Activated CD8-positive, alpha-beta memory T cell treated with anti-CD3 and anti-CD28 coated beads, Interleukin-2, amount 10 ng/mL, durations not matched to agents 7 days and 5 days (primary cell): ENCODE measurements around the gene MAD1L1. TPM values are rescaled to one million over a fixed set of nuclear protein-coding genes. Genes with fewer than 3 reads are reported as not detected.

Source experiments
- ATAC-seq: fragments of 150-1000 bp; cut with Tn5 transposase; one replicate; pipeline ENCODE4 v1.10.0; 2021; ENCODE audit warnings: moderate library complexity
- CTCF ChIA-PET: fragments of 350-600 bp; sonication (Branson Sonifier 250); formaldehyde crosslinking; loops from one replicate; lab custom pipeline; 2021; ENCODE audit warnings: antibody characterized with exemption; lab: Charles Lee
- DNase-seq: peaks from one replicate; pipeline ENCODE4 v3.0.0-alpha.2; 2020
- H3K27ac Mint-ChIP-seq: one replicate; pipeline ENCODE4 v1.8.0; 2021; ENCODE audit warnings: mild to moderate bottlenecking, mixed read lengths
- H3K27me3 Mint-ChIP-seq: one replicate; pipeline ENCODE4 v1.8.0; 2021; ENCODE audit warnings: mixed read lengths
- H3K36me3 Mint-ChIP-seq: one replicate; pipeline ENCODE4 v1.8.0; 2021; ENCODE audit warnings: mild to moderate bottlenecking, mixed read lengths
- H3K4me1 Mint-ChIP-seq: one replicate; pipeline ENCODE4 v1.8.0; 2021; ENCODE audit warnings: mixed read lengths
- H3K4me3 Mint-ChIP-seq: one replicate; pipeline ENCODE4 v1.8.0; 2021; ENCODE audit warnings: mild to moderate bottlenecking, moderate library complexity, mixed read lengths
- H3K9me3 Mint-ChIP-seq: one replicate; pipeline ENCODE4 v1.8.0; 2022; ENCODE audit warnings: low read depth, mixed read lengths
- total RNA-seq, 2 experiments: library from RNA; stranded (reverse); gene quantifications; one replicate each; pipeline ENCODE4 v1.2.3, GENCODE V29; 2021

Gene MAD1L1
- total RNA-seq, 2 experiments from 2014 or later = 60.0 to 97.7 TPM

DNA sequence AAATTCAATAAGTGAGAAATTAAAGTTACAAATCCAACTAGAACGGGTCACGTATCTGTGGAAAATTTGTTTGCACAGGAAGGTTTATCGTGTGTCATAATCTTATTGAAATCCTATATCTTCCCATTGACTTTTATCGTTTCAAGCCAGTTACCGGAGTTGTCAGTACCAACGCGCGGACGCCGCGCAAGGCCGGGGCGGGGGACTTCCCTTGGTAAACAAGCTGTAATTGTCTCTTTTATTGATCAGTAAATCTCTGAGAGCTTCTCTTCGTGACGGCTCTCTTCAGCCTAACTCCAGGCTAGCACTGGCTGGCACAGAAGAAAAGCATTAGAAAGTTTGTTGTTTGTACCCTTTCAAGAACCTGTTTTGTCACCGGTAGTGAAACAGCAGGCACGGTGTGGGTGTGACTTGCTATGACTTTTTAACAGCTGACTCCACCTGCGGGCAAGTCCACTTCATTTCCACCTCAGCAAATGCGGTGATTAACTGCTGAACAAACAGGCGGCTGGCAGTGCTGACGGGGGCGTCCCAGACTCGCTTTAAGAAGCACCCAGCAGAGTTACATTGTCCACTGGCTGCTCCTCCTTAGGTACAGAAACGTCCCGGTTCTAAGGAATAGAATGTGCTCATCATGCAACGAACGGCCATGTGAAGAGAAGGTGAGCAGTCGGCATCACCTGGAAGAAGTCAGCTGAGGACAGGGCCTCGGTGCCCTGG, 215.8 kb downstream of the MAD1L1 start:
- DNase-seq (no peak), ATAC-seq (no peak)
- CTCF ChIA-PET = no interaction called here
- H3K27me3 Mint-ChIP-seq = no peaks in the 10 kb centered on the region
- H3K4me1 Mint-ChIP-seq = peaks cover 3% of the 10 kb centered on the region
- no peak overlapping the region for H3K4me3 Mint-ChIP-seq
- no peaks in the 10 kb centered on the region for H3K36me3 Mint-ChIP-seq
- no peak overlapping the region for H3K27ac Mint-ChIP-seq
- H3K9me3 Mint-ChIP-seq = no peaks in the 10 kb centered on the region

DNA sequence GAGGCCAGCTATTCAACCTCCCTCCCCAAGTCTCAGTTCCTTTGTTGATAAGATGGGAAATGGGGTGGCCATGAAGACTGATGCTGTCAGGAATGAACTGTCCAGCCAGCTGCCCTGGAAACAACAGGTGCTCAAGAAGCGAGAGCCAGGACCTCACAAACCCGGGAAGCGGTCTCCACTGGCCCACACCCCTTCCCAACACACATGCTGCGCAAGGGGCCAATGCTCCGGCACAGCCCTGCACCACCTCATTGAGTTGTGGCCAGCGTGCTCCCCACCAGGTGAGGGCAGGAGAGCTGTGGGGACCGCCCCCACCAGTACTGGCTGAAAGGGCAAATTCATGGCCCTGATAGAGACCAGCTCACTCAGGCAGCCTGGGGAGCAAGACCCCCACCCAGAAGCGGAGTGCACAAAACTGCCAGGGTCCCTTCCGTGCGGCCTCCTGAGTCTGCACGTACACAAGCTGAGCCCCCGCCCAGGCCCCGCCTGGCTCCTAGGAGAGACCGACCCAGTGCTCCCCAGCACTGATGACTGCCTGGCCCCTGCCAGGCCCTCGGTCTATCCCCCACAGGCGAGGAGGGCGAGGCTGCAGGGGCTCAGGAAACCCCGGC, 216.6 kb downstream of the MAD1L1 start:
- no peak for DNase-seq
- no peak for ATAC-seq
- Mint-ChIP-seq H3K27ac (no peak overlapping the region), H3K36me3 (no peaks in the 10 kb centered on the region), H3K27me3 (no peaks in the 10 kb centered on the region), H3K4me1 (peaks cover 3% of the 10 kb centered on the region), H3K9me3 (no peaks in the 10 kb centered on the region), H3K4me3 (no peak overlapping the region)
- CTCF ChIA-PET = no interaction called here

- H3K4me1 Mint-ChIP-seq = peaks cover 3% of the 10 kb centered on the region
- ATAC-seq (no peak), DNase-seq (no peak)
- H3K27ac Mint-ChIP-seq = no peak overlapping the region
- no peaks in the 10 kb centered on the region for H3K27me3 Mint-ChIP-seq
- CTCF ChIA-PET = no interaction called here
- H3K4me3 Mint-ChIP-seq = no peak overlapping the region
- H3K9me3 Mint-ChIP-seq = no peaks in the 10 kb centered on the region
- no peaks in the 10 kb centered on the region for H3K36me3 Mint-ChIP-seq
These were observed 217.4 kb downstream of the MAD1L1 start for GRCh38 chr7:2015251-2015871.

DNA sequence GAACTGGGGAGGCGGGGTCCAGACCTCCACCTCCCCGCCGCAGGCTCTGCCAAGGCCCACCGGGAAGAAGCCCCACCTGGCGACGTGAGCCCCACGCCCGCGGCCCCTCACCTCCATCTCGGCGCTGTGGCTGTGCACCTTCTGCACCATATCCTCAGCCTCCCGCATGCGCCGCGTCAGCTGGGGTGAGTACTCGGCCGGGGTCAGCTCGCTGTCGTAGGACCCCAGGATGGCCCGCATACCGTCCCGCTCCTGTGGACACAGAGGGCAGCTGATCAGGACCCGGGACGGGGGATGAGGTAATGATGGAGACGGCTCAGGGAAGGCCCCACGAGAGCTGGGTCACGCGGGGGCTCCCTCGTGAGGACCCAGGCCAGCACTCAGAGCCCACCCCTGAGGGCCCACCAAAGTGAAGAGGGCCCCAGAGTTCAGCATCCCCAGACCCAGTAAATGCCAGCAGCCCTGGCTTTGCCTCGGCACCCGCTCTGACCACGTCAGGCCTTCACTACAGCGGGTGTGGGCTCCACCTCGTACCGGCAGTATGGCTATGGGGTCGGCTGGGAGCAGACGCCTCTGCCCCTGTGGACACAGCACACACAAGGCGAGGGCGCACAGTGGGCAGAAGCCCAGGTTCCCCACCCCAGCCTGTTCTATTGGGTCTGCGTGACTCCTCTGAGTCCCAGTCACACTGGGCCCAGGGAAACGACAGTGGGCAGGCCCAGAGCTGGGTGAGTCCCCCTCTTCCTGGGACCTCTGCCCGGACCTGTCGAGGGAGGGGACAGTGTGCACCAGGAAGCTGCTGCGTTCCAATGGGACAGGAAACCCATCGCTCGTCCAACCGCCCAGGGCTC, 218.1 kb downstream of the MAD1L1 start:
- CTCF ChIA-PET = no interaction called here

GRCh38 chr7:2013381-2014311, 219.1 kb downstream of the MAD1L1 start:
- Mint-ChIP-seq H3K9me3 (no peaks in the 10 kb centered on the region), H3K4me3 (no peak overlapping the region), H3K36me3 (no peaks in the 10 kb centered on the region), H3K27me3 (no peaks in the 10 kb centered on the region), H3K27ac (no peak overlapping the region), H3K4me1 (no peaks in the 10 kb centered on the region)
- no peak for DNase-seq
- no peak for ATAC-seq
- CTCF ChIA-PET = no interaction called here

More for the DNA sequence above, 218.1 kb downstream of the MAD1L1 start:
- Mint-ChIP-seq H3K9me3 (no peaks in the 10 kb centered on the region), H3K27me3 (no peaks in the 10 kb centered on the region), H3K4me3 (no peak overlapping the region), H3K36me3 (no peaks in the 10 kb centered on the region), H3K4me1 (no peaks in the 10 kb centered on the region), H3K27ac (no peak overlapping the region)
- ATAC-seq = no peak
- no peak for DNase-seq

DNA sequence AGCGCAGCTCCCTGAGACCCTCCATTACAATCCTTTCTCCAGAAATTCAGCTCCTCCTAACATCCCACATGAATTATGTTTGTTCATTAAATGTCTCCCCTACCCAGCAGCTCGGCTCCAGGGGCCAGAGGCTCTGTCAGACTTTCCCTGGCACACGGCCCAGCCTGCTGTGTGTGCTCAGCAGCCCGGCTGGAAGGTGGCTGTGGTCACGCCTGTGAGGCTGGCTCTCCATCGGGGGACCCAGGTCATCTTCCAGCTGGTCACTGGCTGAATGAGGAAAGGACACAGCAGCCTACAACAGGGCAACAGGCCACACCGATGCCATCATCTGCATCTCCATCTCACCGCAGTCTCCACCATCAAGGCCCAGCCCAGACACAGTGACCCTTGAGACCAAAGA, 219.8 kb downstream of the MAD1L1 start:
- DNase-seq (no peak), ATAC-seq (no peak)
- H3K27me3 Mint-ChIP-seq = no peaks in the 10 kb centered on the region
- no peaks in the 10 kb centered on the region for H3K4me1 Mint-ChIP-seq
- H3K36me3 Mint-ChIP-seq = no peaks in the 10 kb centered on the region
- no peak overlapping the region for H3K27ac Mint-ChIP-seq
- H3K4me3 Mint-ChIP-seq = no peak overlapping the region
- H3K9me3 Mint-ChIP-seq = no peaks in the 10 kb centered on the region
- CTCF ChIA-PET = no interaction called here

GRCh38 chr7:2012044-2012900, 220.5 kb downstream of the MAD1L1 start:
- DNase-seq (no peak), ATAC-seq (no peak)
- Mint-ChIP-seq H3K27me3 (no peaks in the 10 kb centered on the region), H3K36me3 (no peaks in the 10 kb centered on the region), H3K4me1 (no peaks in the 10 kb centered on the region), H3K9me3 (no peaks in the 10 kb centered on the region), H3K4me3 (no peak overlapping the region), H3K27ac (no peak overlapping the region)
- CTCF ChIA-PET = no interaction called here

- Mint-ChIP-seq H3K27ac (no peak overlapping the region), H3K9me3 (no peaks in the 10 kb centered on the region), H3K27me3 (no peaks in the 10 kb centered on the region), H3K4me3 (no peak overlapping the region), H3K4me1 (no peaks in the 10 kb centered on the region), H3K36me3 (no peaks in the 10 kb centered on the region)
- DNase-seq = no peak
- no peak for ATAC-seq
- CTCF ChIA-PET = no interaction called here
These were observed 221.3 kb downstream of the MAD1L1 start for GRCh38 chr7:2011266-2012043.

GRCh38 chr7:2010551-2011265, 222.0 kb downstream of the MAD1L1 start:
- Mint-ChIP-seq H3K9me3 (no peaks in the 10 kb centered on the region), H3K4me3 (no peak overlapping the region), H3K27ac (no peak overlapping the region), H3K4me1 (no peaks in the 10 kb centered on the region), H3K27me3 (no peaks in the 10 kb centered on the region), H3K36me3 (no peaks in the 10 kb centered on the region)
- CTCF ChIA-PET = no interaction called here
- DNase-seq = no peak
- ATAC-seq = no peak

- Mint-ChIP-seq H3K4me1 (no peaks in the 10 kb centered on the region), H3K4me3 (no peak overlapping the region), H3K27me3 (no peaks in the 10 kb centered on the region), H3K9me3 (no peaks in the 10 kb centered on the region), H3K36me3 (no peaks in the 10 kb centered on the region), H3K27ac (no peak overlapping the region)
- DNase-seq = no peak
- ATAC-seq = no peak
- CTCF ChIA-PET = no interaction called here
These were observed 222.6 kb downstream of the MAD1L1 start for GRCh38 chr7:2010101-2010500.

- no peaks in the 10 kb centered on the region for H3K27me3 Mint-ChIP-seq
- no peak for DNase-seq
- H3K4me1 Mint-ChIP-seq = no peaks in the 10 kb centered on the region
- no peaks in the 10 kb centered on the region for H3K9me3 Mint-ChIP-seq
- no peaks in the 10 kb centered on the region for H3K36me3 Mint-ChIP-seq
- no peak for ATAC-seq
- no peak overlapping the region for H3K27ac Mint-ChIP-seq
- H3K4me3 Mint-ChIP-seq = no peak overlapping the region
- CTCF ChIA-PET = no interaction called here
These were observed 223.2 kb downstream of the MAD1L1 start for GRCh38 chr7:2009541-2010001.
